HL-60 (cell line): ENCODE results near the gene MBNL1.

ENCODE experiments used
- DNase-seq, 2 experiments: peaks; one replicate each; pipeline ENCODE4 v3.0.0-alpha.2; 2010 to 2020; ENCODE audit warnings: low read depth in 1 of 2, low spot score in 1 of 2
- H3K27ac ChIP-seq: fragments of 250-450 bp; sonication (Bioruptor Pico); replicated peaks from 2 replicates; pipeline ENCODE4 v1.5.1; 2020; ENCODE audit warnings: mild to moderate bottlenecking, moderate library complexity
- H3K27me3 ChIP-seq: fragments of 250-450 bp; sonication (Bioruptor Pico); 2 replicates; pipeline ENCODE4 v1.5.1; 2021; ENCODE audit warnings: mild to moderate bottlenecking, moderate library complexity; ENCODE audit not compliant: insufficient read depth, poor library complexity, severe bottlenecking
- H3K4me3 ChIP-seq: replicated peaks from 2 replicates; pipeline ENCODE4 v1.5.1; 2011; ENCODE audit warnings: mild to moderate bottlenecking, control low read depth, low read length; ENCODE audit not compliant: insufficient read depth
- GABPA ChIP-seq: IDR thresholded peaks from 2 replicates; pipeline ENCODE4 v1.6.1; 2012; ENCODE audit warnings: low read depth
- POLR2AphosphoS5 ChIP-seq: IDR thresholded peaks from 2 replicates; pipeline ENCODE4 v1.6.1; 2012; ENCODE audit warnings: low read depth
- SPI1 ChIP-seq: IDR thresholded peaks from 2 replicates; pipeline ENCODE4 v1.6.1; 2012; ENCODE audit warnings: low read depth, mild to moderate bottlenecking, borderline replicate concordance
- TF ChIP-seq, protein P1 (sequence below): IDR thresholded peaks from one replicate; pipeline ENCODE4 v1.5.1; 2011; ENCODE audit warnings: low read length, control low read depth, inconsistent platforms; ENCODE audit not compliant: insufficient read depth
- TF ChIP-seq, protein P2 (sequence below): IDR thresholded peaks from 2 replicates; pipeline ENCODE4 v1.6.1; 2012; ENCODE audit warnings: low read depth; ENCODE audit not compliant: insufficient replicate concordance

MBNL1 gene

DNA sequence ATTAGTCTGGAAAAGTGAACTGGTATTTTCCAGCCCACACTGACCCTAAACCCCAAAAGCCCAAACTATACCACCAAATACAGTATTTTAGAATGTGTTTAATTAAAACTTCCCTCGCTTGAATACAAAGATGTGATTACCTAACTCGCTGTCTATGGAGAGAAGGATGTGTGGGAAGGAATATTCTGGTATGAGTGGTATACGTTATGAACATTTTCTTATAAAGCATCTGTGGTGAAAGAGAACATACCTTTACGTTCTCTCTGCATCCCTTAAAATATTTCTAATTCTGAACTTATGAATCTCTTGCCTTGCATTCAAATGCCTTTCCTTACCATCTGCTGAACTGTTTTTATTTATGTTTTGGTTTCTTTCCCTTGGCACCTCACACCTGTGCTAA is 201.4 kb downstream of the MBNL1 start:
- TF ChIP-seq GABPA (no peak), POLR2AphosphoS5 (peak; percentile 35; the same call in 1 of the 2 replicates)
- Histone ChIP-seq H3K27ac (no peak overlapping the region), H3K27me3 (no peaks in the 10 kb centered on the region), H3K4me3 (no peak overlapping the region)
- DNase-seq = no peak

DNA sequence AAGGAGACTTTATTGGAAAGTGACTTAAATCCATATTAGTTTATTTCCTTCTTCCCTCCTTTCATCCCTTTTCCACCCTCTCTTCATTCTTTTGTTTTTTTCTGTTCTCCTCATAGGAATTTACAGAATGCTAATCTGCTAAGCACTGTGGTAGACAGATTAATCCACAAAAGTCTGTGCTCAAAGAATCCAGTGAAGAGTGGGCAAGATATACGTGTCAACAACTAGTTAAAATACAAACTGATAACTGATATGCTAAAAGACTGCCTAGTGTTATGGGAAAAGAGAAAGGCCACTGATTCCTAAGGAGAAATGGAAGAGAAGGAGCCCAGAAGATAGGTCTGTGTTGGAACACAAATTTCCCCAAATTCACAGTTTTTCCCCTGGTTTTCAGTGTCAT is 202.2 kb downstream of the MBNL1 start:
- DNase-seq = no peak
- Histone ChIP-seq H3K27ac (no peak overlapping the region), H3K27me3 (no peaks in the 10 kb centered on the region), H3K4me3 (no peak overlapping the region)
- TF ChIP-seq GABPA (no peak), POLR2AphosphoS5 (no peak), SPI1 (no peak)
- TF ChIP-seq, protein P1, sequence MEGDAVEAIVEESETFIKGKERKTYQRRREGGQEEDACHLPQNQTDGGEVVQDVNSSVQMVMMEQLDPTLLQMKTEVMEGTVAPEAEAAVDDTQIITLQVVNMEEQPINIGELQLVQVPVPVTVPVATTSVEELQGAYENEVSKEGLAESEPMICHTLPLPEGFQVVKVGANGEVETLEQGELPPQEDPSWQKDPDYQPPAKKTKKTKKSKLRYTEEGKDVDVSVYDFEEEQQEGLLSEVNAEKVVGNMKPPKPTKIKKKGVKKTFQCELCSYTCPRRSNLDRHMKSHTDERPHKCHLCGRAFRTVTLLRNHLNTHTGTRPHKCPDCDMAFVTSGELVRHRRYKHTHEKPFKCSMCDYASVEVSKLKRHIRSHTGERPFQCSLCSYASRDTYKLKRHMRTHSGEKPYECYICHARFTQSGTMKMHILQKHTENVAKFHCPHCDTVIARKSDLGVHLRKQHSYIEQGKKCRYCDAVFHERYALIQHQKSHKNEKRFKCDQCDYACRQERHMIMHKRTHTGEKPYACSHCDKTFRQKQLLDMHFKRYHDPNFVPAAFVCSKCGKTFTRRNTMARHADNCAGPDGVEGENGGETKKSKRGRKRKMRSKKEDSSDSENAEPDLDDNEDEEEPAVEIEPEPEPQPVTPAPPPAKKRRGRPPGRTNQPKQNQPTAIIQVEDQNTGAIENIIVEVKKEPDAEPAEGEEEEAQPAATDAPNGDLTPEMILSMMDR = no peak
- TF ChIP-seq, protein P2, sequence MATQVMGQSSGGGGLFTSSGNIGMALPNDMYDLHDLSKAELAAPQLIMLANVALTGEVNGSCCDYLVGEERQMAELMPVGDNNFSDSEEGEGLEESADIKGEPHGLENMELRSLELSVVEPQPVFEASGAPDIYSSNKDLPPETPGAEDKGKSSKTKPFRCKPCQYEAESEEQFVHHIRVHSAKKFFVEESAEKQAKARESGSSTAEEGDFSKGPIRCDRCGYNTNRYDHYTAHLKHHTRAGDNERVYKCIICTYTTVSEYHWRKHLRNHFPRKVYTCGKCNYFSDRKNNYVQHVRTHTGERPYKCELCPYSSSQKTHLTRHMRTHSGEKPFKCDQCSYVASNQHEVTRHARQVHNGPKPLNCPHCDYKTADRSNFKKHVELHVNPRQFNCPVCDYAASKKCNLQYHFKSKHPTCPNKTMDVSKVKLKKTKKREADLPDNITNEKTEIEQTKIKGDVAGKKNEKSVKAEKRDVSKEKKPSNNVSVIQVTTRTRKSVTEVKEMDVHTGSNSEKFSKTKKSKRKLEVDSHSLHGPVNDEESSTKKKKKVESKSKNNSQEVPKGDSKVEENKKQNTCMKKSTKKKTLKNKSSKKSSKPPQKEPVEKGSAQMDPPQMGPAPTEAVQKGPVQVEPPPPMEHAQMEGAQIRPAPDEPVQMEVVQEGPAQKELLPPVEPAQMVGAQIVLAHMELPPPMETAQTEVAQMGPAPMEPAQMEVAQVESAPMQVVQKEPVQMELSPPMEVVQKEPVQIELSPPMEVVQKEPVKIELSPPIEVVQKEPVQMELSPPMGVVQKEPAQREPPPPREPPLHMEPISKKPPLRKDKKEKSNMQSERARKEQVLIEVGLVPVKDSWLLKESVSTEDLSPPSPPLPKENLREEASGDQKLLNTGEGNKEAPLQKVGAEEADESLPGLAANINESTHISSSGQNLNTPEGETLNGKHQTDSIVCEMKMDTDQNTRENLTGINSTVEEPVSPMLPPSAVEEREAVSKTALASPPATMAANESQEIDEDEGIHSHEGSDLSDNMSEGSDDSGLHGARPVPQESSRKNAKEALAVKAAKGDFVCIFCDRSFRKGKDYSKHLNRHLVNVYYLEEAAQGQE = no peak

DNA sequence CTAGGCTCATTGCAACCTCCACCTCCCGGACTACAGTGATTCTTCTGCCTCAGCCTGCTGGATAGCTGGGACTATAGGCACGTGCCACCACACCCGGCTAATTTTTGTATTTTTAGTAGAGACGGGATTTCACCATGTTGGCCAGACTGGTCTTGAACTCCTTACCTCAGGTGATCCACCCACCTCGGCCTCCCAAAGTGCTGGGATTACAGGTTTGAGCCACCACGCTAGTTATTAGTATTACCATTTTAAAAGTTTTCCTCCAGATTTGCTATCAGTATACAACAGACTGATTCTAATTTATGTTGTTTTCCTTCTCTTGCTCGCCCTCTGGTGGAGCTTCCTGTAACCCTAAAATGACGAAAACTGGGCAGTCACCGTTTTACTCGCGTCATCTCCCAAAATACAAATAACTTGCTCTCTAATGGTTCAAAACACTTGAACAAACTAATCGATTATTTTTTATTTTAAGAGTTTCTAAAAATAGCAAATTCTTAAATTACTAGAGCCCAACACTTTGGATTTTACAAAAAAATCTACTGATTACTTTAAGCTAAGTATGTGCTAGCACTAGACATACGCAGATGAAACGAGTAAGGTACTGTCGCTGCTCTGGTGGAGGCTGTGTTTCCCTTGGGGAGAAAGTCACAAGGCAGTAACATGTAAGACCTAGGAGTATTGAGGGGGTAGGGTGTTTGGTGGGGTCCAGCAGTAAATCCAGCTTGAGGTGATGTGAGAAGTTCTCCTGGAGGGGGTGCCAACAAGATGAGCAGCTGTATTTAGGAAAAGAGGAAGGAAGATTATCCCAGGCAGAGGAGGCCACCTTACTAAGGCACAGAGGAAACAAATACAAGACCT is 203.3 kb downstream of the MBNL1 start:
- Histone ChIP-seq H3K27me3 (no peaks in the 10 kb centered on the region), H3K4me3 (peak overlapping the region; percentile 4; the same call in 1 of the 2 replicates), H3K27ac (no peak overlapping the region; the same call in 1 of the 2 replicates)
- peak; percentile 12; the same call in 1 of the 2 replicates for TF ChIP-seq POLR2AphosphoS5
- TF ChIP-seq, protein P1 = peak; percentile 52
- TF ChIP-seq, protein P2 = no peak
- peak in 1 of 2 experiments; percentile 65 for DNase-seq

DNA sequence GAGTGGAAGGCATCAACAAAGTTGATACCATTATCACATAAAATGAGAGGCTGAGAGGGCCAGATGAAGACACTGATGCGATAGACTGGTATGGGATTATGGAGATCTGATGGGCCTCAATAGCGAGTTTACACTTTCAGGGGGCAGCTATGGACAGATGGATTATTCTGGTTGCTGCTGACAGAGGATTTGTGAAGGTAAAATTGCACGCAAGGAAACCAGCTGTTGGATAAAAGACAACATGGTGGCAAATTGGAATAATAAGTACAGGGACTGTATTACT is 203.9 kb downstream of the MBNL1 start:
- TF ChIP-seq GABPA (no peak), SPI1 (no peak), POLR2AphosphoS5 (no peak)
- TF ChIP-seq, protein P1 = no peak
- TF ChIP-seq, protein P2 = no peak
- Histone ChIP-seq H3K4me3 (no peak overlapping the region), H3K27ac (no peak overlapping the region), H3K27me3 (no peaks in the 10 kb centered on the region)
- DNase-seq = no peak
